ENCODE data around the gene ETFA.

ETFA gene

DNA sequence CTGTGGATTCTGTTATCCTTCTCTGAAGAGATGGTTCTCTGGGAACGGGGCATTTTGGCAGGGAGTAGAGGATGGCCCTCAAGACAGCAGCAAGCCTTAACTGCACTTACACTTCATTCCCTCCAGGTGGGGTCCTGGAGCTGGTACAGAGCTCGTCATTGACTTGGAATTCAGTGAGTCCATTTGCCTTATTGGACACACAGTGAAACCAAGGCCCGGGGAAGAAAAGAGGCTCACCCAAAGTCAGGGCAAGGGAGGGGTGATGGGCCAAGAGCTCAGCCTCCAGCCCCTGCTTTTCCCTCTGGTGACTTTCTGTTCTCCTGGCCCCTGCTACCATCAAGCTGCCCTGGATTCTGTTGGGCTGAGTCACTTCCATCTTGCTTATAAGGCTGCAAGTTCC is 125.6 kb downstream of the ETFA start:
- TF ChIP-seq, protein P1, sequence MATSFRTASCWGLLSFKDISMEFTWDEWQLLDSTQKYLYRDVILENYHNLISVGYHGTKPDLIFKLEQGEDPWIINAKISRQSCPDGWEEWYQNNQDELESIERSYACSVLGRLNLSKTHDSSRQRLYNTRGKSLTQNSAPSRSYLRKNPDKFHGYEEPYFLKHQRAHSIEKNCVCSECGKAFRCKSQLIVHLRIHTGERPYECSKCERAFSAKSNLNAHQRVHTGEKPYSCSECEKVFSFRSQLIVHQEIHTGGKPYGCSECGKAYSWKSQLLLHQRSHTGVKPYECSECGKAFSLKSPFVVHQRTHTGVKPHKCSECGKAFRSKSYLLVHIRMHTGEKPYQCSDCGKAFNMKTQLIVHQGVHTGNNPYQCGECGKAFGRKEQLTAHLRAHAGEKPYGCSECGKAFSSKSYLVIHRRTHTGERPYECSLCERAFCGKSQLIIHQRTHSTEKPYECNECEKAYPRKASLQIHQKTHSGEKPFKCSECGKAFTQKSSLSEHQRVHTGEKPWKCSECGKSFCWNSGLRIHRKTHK (tag by site-specific recombination; IDR thresholded peaks at IDR 0.05) = no peak
- TF ChIP-seq PRDM1 (tag by site-specific recombination; IDR thresholded peaks at IDR 0.05) = no peak
- no peak for TF ChIP-seq ZNF157 (tag by site-specific recombination; IDR thresholded peaks at IDR 0.05)
- no peak for TF ChIP-seq ZNF248 (tag by site-specific recombination; IDR thresholded peaks at IDR 0.05)
- TF ChIP-seq KLF8 (tag by site-specific recombination; IDR thresholded peaks at IDR 0.05) = no peak
- no peak for TF ChIP-seq ZBTB20 (tag by site-specific recombination; IDR thresholded peaks at IDR 0.05)
- no peak for TF ChIP-seq IKZF3 (tag by site-specific recombination; IDR thresholded peaks at IDR 0.05)
- no peak for TF ChIP-seq ZNF239 (tag by site-specific recombination; IDR thresholded peaks at IDR 0.05)
- no peak for TF ChIP-seq ZSCAN23 (tag by site-specific recombination; IDR thresholded peaks at IDR 0.05)
- TF ChIP-seq ZNF335 (tag by site-specific recombination; conservative IDR thresholded peaks at IDR 0.05) = no peak
- TF ChIP-seq, protein P2, sequence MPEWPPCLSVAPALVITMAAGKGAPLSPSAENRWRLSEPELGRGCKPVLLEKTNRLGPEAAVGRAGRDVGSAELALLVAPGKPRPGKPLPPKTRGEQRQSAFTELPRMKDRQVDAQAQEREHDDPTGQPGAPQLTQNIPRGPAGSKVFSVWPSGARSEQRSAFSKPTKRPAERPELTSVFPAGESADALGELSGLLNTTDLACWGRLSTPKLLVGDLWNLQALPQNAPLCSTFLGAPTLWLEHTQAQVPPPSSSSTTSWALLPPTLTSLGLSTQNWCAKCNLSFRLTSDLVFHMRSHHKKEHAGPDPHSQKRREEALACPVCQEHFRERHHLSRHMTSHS (tag by site-specific recombination; IDR thresholded peaks at IDR 0.05) = no peak
- TF ChIP-seq ZNF138 (tag by site-specific recombination; IDR thresholded peaks at IDR 0.05; ENCODE audit: borderline replicate concordance) = no peak
- TF ChIP-seq ZNF701 (tag by site-specific recombination; IDR thresholded peaks at IDR 0.05) = no peak
- TF ChIP-seq ZNF660 (tag by site-specific recombination; IDR thresholded peaks at IDR 0.05) = no peak
- no peak for TF ChIP-seq OSR2 (tag by site-specific recombination; IDR thresholded peaks at IDR 0.05)
- TF ChIP-seq ZNF837 (tag by site-specific recombination; IDR thresholded peaks at IDR 0.05) = no peak
- Histone ChIP-seq H3K36me3 (ENCODE audit: control insufficient read depth in 2 of 2, insufficient read depth in 1 of 2, low read length in 2 of 2) (no peaks in the 10 kb centered on the region), H3K27ac (ENCODE audit: extremely low read depth, low read depth, low read length) (no peak overlapping the region), H3K9me3 (ENCODE audit: control insufficient read depth, insufficient read depth, low read depth, low read length) (no peaks in the 10 kb centered on the region), H3K4me1 (ENCODE audit: control insufficient read depth, insufficient read depth, low read length) (no peaks in the 10 kb centered on the region; the same call in 1 of the 2 replicates), H3K4me3 (ENCODE audit: low read depth, low read length) (no peak overlapping the region)
- CTCF ChIA-PET = interaction anchor here (0.7 to 4.8 kb wide), 33 partner anchors 10 to 916 kb away, joined by 3 to 35 read pairs (median 4); partner anchors contain the start of gene ISL2
- POLR2A ChIA-PET = interaction anchor here (0.5 to 1.2 kb wide), 2 partner anchors 150 to 667 kb away, joined by 3 to 5 read pairs; partner anchors contain the start of gene ISL2

DNA sequence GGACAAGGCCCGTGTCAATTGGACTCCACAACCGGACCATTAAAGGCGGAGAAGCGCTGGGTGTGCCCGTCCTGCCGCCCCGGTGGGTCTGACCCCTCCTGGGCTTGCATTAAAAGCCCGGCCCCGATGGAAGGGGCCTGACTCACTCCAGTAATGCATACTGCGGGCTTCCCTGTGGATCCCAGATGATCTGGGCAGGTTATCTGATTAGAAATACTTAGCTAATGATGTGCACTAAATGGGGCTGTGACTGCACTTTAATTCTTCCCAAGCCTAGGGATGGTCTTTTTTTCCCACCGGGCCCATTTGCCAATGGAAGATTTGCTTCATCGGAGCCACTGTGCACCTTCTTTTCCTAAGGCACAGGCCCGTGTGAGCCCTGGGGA is 126.6 kb downstream of the ETFA start:
- Histone ChIP-seq H3K36me3 (ENCODE audit: control insufficient read depth in 2 of 2, insufficient read depth in 1 of 2, low read length in 2 of 2) (no peaks in the 10 kb centered on the region), H3K27ac (ENCODE audit: extremely low read depth, low read depth, low read length) (no peak overlapping the region), H3K4me3 (ENCODE audit: low read depth, low read length) (no peak overlapping the region), H3K4me1 (ENCODE audit: control insufficient read depth, insufficient read depth, low read length) (no peaks in the 10 kb centered on the region), H3K9me3 (ENCODE audit: control insufficient read depth, insufficient read depth, low read depth, low read length) (no peaks in the 10 kb centered on the region)
- ChIA-PET CTCF (interaction anchor here (0.6 to 4.8 kb wide), 13 partner anchors 11 to 821 kb away, joined by 3 to 35 read pairs (median 5); no protein-coding TSS in a partner anchor), POLR2A (no interaction called here)
- no peak for TF ChIP-seq ZNF324 (tag by site-specific recombination; IDR thresholded peaks at IDR 0.05)
- no peak for TF ChIP-seq ZFP41 (tag by site-specific recombination; IDR thresholded peaks at IDR 0.05; ENCODE audit: borderline replicate concordance)
- TF ChIP-seq ZNF133 (tag by site-specific recombination; IDR thresholded peaks at IDR 0.05) = no peak
- no peak for TF ChIP-seq ZNF433 (tag by site-specific recombination; IDR thresholded peaks at IDR 0.05; ENCODE audit: low read depth)
- no peak for TF ChIP-seq ZNF792 (tag by site-specific recombination; IDR thresholded peaks at IDR 0.05)
- TF ChIP-seq ZNF266 (tag by site-specific recombination; IDR thresholded peaks at IDR 0.05; ENCODE audit: low read depth) = no peak
- TF ChIP-seq SCRT2 (tag by site-specific recombination; IDR thresholded peaks at IDR 0.05) = no peak
- TF ChIP-seq ZNF510 (tag by site-specific recombination; IDR thresholded peaks at IDR 0.05; ENCODE audit: insufficient replicate concordance) = no peak
- TF ChIP-seq ZNF174 (tag by site-specific recombination; IDR thresholded peaks at IDR 0.05) = no peak
- no peak for TF ChIP-seq ZNF23 (tag by site-specific recombination; IDR thresholded peaks at IDR 0.05; ENCODE audit: borderline replicate concordance)
- no peak for TF ChIP-seq ZNF24 (tag by site-specific recombination; IDR thresholded peaks at IDR 0.05)

Measured in HEK293 (cell line).